ENCODE results near the gene OR14A16.

OR14A16 gene, protein sequence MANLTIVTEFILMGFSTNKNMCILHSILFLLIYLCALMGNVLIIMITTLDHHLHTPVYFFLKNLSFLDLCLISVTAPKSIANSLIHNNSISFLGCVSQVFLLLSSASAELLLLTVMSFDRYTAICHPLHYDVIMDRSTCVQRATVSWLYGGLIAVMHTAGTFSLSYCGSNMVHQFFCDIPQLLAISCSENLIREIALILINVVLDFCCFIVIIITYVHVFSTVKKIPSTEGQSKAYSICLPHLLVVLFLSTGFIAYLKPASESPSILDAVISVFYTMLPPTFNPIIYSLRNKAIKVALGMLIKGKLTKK

DNA sequence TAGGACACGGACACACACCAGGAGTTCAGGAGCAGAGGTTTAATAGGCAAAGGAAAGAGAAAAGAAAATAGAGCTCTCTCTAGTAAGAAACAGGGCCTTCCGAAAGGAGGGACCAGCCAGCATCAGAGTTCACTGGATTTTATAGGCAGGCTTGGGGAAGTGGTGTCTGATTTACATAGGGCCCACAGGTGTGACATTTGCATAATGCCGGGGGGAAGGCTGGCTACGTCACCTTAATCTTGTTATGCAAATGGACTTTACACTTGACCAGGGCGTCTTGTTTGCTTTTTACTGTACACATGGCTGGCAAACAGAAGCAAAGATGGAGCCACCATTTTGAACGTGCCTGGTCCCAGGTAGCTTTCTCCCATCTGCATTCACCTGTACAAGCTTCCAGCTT is at the start of gene OR14A16:
Gene OR14A16, minus strand, starts transcription at position 97 of the 400 bp plus-strand sequence. CDS start 8,390 bp downstream, outside the sequence.
- DNase-seq, result no peak

DNA sequence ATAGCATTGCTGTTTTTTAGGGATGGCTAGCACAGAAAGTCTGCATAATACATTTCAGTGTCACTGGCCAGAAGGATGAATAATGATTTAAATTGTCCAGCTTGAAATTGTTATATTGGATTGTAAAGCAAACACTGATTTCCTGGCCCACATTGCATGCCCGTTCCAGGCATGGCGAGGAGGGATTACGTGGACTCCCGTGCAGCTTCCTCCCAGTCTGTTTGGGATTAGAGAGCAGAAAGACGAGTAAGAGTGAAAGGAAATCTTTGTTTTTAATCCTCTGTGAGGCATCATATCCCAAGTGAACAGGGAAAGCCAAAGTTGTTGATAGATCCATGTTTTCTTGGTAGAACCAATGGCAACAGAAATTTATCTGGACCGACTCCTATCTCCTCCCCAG is 41.5 kb upstream of the OR14A16 start:
- DNase-seq, result no peak

DNA sequence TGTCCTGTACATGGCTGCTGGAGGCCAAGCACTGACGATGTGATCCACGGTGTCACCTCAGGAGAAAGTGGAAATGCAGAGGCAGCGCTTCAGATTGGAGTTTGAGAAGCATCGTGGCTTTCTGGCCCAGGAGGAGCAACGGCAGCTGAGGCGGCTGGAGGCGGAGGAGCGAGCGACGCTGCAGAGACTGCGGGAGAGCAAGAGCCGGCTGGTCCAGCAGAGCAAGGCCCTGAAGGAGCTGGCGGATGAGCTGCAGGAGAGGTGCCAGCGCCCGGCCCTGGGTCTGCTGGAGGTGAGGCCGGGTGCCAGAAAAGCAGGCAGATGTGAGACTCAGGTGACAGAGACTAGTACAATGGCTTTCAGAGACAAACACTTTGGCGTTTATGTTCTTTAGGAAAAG is 40.7 kb upstream of the OR14A16 start:
- DNase-seq, result no peak

DNA sequence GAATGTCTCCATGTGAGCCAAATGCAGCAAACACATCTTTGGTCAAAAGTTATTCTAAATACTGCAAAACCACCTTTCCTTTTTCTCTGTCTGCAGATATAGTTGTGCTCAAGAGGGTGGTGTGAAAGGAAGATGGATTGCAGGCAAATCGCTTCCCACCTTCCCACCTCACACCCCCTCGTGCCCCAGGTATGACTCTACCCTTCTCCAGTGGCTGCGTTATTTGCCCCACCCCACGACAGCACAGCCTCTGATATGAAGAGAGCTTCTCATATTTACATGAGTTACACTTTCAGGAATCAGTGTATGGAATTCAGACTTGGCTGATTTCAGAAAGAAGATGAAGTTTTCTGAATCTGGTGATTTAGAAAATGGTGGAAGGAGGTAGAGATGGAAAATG is 38.8 kb upstream of the OR14A16 start:
- no peak for DNase-seq

DNA sequence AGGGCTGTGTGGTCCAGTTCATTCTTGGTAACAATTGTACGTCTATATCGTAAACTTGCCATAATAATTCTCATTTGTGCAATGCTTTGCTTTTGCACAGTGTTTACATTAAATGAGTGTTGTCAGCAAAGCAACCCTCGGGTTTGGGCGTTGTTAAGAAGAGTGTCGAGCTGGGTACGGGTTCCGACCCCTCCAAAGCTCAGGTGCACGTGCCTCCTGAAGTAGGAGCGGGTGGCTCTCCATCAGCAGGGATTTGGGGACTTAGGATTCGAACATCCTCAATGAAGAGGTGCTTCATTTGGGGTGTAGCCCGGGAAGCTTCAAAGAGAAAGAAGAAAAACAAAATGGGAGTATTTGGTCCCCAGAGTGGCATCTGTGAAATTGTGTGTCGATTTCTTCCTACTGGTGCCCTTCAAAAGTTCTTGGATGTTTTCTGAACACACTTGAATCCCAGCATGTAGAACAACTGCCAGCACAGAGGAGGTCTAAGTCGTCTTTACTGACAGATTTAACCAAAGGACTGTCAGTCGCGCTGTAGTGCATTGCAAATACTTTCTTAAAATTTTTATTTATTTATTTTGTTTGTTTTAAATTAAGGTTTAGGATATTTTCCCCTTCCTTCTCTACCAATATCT is 34.2 kb upstream of the OR14A16 start:
- no peak for DNase-seq

DNA sequence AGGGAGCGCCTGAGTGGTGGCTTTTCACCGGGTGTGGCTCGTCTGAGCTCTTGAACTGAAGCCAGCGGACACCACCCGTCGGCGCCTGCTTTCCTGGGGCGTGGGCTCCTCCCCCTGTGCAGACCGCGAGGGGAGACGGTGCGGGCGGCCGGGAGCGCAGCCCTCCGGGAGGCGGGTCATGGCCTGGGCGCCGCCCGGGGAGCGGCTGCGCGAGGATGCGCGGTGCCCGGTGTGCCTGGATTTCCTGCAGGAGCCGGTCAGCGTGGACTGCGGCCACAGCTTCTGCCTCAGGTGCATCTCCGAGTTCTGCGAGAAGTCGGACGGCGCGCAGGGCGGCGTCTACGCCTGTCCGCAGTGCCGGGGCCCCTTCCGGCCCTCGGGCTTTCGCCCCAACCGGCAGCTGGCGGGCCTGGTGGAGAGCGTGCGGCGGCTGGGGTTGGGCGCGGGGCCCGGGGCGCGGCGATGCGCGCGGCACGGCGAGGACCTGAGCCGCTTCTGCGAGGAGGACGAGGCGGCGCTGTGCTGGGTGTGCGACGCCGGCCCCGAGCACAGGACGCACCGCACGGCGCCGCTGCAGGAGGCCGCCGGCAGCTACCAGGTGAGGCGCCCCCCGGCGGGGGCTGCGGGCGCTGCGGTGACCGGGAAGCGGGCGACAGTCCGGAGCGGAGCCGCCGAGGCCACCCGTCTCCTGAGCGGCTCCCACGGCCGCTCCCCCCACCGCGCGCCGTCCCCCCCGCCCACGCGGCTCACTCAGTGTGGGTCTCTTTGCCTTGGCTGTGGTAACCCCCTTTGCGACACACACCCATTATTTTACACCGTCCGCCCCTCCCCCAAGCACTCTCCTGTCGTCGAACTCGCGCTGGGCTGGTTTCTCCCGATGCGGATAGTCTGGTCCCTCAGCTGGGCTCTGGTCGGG is 33.4 kb upstream of the OR14A16 start, which contains the start of gene TRIM58:
Gene TRIM58, plus strand, starts transcription at position 119 of the 916 bp plus-strand sequence. Its CDS starts 60 bp downstream, at position 179.
- DNase-seq, result peak; percentile 17

DNA sequence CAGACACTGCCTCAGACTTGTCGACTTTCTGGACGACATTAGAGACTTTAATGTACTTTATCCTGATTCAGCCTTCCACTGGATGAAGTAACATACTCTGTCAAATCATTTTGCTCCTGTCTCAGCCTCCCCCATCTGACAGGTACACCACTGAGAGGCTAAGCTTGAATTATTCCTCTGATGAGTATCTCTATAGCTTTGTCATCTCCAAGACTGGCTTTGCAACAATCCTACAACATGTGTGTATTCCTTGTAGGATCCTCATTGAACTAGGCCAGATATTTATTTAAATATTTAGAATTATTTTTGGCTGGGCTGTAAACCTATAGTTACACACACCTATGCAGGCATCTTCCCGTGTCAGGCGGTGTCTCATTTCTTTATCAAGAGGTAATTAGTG is 32.0 kb upstream of the OR14A16 start:
- DNase-seq, result no peak

DNA sequence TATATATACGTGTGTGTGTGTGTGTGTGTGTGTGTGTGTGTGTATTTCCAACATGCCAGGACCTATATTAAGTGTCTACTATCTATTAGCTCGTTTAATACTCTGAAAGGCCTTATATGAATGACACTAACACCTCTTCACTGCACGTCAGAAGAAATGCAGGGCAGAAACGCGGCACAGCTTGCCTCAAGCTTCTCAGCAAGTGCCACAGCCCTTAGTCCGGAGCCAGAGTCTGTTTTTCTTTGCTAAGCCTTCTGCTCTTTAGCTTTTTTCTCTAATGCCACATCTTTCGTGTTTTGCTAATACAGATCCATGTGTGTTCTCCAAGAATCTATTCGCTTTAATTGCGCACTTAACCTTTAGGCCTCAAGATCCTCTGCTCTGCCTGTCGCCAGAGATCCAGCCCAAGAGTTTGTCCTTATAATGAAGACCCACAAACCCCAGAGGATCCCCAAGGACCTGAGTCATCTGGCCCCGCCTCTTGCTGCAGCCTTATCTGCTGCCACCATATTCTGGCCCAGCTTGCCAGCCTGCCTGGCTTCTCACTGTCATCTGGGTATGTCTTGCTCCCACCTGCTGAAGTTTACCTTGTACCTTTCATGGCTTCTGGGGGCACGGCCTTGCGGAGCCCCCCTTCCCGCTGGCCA is 31.1 kb upstream of the OR14A16 start:
- no peak for DNase-seq

DNA sequence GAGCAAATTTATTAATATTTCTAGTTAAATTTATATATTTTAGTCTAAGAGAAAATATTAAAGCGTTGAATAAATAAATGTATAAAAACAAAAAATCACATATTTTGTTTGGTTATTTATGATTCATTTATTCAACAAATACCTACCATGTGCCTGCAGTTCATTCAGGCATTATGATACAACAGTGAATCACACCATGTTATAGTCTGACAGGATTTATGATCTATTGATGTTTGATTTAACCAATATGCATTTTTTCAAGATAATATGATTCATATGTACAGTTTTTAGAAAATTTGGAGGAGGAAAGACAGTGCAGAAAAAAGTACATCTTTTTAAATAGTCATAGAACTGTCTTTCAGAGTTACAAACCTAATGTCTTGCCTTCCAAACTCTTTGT is 25.7 kb upstream of the OR14A16 start:
- no peak for DNase-seq

DNA sequence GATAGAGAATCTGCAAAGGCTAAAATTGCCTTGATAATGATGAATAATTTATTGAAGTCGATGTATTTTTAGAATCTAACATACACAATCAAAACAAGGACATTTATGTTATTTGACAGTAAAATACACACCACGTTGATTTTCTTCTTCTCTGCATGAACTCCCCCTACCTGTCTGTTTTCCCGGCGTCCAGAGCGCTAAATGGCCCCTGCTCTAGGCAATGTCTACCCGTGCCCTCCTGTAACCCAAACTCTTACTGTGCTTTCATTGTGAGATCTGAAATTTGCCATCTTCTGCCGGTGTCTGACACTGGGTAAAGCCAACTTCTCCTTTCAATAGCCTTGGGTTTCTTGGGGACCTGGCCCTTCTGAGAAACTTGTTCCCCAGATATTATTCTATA is 24.4 kb upstream of the OR14A16 start:
- no peak for DNase-seq

DNA sequence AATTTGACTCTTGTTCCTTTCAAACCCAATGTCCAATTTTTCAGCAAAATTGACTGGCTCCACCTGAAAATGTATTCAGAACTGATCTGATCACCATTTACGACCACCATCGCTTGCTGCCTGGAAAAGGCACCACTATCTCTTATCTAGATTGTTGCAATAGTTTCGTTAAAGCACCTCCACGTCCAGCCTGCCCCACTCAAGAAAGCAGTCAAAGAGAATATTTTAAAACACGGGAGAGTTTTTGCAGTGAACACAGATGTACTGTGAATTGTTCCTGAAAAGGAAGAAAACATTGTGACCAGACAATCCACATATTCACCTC is 21.7 kb upstream of the OR14A16 start:
- no peak for DNase-seq

DNA sequence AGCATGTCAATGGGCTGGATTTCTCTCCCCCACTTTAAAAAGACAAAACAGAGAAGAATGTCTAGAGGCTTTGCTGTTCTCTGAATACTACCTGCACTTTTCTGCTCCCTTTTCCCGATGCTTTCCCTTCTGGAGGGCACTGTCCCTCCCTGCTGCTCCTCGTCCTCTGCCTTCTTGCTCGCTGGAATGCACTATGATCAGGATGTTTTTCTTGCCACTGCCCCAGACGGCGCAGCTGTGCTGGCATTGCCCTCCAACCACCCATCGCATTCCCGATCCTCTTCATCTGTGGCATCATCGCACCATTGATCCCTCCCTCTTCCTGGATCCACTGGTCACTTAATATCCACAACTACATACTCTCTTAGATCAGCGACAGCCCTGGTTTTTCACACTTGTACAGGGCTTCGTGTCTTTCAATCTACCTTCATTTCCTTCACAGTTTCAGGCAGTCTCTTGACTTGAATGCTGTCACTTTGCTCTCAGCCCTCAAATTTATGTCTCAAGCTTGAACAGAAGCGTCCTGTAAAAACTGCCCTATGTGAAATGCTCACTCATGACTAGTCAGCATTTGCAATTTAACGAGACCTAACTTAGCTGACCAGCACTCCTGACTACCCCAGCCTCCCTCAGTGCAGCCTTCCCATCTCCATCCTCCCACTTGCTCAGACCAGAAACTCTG is 21.2 kb upstream of the OR14A16 start:
- no peak for DNase-seq

DNA sequence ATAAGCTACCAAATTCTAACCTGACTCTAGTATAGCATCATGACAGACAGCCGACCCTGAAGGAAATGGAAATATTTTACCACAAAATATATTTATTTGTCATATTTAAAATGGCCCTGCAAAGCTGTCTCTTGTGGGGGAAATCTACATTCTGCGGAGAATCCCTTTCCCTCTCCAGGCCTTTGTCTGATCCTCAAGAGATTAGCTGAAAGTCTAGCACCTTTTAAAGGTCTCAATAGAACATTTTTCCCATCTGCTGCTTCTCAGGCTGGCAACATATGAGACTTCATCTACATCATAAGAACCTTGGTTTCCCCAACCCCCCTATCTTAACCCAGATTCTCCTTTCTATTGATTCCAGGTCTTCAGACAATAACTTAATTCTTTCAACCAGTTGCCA is 19.5 kb upstream of the OR14A16 start:
- no peak for DNase-seq

DNA sequence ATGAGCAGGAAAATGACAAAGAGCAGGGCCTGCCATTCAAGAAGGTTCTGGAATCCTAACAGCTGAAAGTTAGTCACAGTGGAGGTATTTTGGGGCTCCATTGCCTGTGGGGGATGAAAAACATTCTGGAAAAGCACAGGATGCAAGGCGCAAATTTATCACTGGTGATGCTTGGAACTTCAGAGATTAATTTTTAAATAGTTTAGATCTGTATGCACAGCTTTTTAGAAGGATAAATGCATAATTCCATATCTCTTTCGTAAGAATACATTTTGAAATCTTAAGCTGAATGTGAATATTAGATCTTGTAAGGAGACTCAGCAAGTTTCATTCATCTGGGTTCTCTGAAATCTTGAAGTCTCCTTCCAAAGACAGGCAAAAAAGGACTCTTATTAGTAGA is 17.9 kb upstream of the OR14A16 start, which contains the start of gene OR11L1:
Gene OR11L1, minus strand, starts transcription at position 101 of the 400 bp plus-strand sequence. Its CDS starts 0 bp downstream, at position 101.
- no peak for DNase-seq

DNA sequence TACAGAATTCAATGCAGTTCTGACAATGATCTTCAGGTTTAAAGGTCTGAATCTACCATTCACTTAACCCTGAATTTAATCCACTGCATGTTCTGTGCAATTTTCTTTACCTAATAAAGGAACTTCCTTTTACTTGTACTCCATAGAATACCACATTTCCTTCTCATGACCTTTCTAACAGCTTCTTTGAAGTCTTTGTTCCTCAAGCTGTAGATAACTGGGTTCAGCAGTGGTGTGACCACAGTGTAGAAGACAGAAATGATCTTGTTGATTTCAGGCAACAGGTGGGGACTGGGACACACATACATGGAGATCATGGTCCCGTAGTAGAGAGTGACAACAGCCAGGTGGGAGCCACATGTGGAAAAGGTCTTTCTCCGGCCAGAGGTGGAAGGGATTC is 16.9 kb upstream of the OR14A16 start:
- no peak for DNase-seq

DNA sequence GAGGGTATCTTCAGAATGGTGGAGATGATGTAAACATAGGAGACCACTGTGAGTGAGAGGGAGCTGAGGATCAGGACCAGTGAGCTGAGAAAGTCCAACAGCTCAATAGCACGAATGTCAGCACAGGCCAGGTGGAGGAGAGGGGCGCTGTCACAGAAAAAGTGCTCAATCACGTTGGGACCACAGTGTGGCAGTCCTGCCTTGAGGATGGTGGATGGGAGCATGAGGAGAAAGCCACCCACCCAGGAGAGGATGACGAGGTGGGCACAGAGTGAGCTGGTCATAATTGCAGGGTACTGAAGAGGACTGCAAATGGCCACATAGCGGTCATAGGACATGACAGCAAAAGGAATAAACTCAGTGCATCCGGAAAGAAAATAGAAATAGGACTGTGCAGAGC is 9.7 kb upstream of the OR14A16 start:
- DNase-seq, result no peak

DNA sequence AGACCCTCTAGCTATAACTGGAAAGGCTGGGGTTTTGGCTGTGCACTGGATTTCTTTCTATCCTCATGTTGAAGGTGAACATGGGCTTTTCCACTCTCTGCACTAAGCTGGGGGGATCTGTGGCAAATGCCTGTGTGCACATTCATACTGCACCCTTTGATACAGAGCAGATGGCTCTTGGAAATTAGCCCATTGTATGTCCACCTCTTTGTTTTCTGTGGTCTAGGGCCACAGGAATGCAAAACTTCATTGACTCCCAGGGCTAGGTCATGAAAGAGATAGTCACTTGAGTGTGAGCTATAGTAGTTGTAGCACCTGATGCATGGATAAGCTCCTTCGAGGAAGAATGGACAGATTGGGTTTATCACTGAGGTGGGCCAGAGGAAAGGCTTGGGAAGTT is 5.7 kb upstream of the OR14A16 start:
- no peak for DNase-seq

DNA sequence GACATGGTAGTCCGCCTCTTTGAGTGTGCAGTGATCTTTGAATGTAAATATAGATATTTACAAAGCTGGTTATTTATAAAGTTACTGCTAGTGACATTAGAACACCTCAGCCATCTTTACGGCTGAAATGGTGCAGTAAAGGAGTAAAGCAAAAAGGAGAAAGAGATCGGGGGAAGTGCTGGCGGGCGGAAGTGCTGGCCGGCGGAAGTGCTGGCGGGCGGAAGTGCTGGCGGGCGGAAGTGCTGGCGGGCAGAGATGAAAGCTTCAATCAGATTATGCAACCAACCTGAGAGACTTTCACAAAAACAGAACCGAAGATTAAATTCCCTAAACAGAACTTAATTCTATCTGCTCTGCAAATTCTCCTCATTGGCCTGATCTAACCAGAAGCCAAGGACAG is 1.4 kb upstream of the OR14A16 start:
- DNase-seq, result no peak

DNA sequence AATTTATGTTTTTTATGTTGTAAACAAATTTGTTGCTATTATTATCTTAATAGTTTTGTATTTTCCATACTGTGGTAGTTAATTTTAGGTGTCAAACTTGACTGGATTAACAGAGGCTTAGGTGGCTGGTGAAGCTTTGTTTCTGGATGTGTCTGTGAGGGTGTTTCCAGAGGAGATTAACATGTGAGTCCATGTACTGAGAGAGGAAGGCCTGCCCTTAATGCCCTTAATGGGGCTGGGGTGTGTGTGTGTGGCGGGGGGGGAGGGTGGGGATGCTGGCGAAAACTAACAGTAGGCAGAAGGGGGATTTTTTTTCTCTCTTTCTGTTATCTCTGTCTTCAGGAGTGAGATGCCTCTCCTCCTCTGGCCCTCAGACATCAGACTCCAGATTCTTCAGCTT is 1.9 kb downstream of the OR14A16 start:
- DNase-seq, result no peak

DNA sequence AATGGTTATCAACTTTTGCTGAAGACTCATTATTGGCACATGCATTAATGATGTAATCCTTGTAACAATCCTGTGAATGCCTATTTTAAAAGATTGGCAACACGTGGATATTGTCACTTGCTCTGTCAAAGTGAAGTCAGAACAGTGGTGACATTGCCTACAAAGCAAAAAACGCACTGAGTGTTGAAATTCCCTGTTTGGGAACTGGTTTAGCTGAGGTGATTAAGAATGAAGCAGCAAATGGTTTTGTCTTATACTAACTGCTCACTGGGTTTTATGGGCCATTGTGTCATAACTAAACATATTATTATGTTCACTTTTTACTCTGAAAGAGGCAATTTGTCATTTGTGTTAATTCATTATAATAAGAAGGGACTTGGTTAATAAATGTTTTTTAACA is 11.3 kb downstream of the OR14A16 start:
- no peak for DNase-seq

DNA sequence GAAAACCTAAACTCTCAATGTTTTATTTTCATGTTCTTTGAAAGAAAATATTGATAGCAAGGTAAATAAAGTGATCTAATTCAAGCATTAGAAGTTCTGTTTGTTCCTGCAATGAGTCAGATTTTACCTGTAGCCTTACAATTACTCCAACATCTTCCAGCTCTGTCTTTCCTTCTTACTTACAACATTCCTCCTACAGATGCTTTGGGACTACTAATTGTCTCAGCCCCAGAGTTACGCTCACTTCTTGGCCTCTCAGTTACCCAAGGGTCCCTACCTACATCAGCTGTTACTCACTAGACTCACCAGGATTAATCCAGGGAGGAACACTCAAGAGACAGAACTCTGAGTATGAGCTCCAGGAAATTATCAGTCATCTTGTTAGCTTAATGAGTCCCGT is 26.4 kb downstream of the OR14A16 start:
- DNase-seq, result no peak

DNA sequence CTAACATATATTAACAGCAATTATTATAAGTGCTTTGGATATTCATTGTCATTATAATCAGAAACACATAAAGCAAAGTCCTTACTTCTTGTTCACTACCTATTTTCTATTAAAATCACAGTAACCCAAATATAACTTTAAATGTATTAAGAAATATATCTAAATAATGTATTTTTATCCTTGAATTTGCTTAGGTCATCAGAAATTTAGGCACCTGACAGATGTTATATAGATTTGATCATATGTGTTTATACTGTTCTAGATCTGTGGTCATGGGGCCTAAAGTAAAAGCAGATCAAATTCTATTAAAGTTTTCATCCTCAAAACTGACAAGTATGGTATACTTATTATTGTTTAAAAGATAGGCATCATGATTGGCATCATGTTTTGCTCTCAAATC is 54.3 kb downstream of the OR14A16 start:
- DNase-seq, result no peak
